Measurements from ENCODE around the gene MYL12B. TPM values are rescaled to one million over a fixed set of nuclear protein-coding genes. Genes with fewer than 3 reads are reported as not detected.

Gene MYL12B
- total and polyA plus RNA-seq, 2 of the 8 experiments (the other 6 are each of a cell fraction or from before 2014, with no cell fraction given): 174 to 188 TPM

- TF ChIP-seq KDM1A (IDR thresholded peaks at IDR 0.05; ENCODE audit: borderline replicate concordance, low read length): no peak
- Histone ChIP-seq H2AFZ (ENCODE audit: low read length) (no peak overlapping the region), H4K8ac (ENCODE audit: extremely low read depth, insufficient read depth, low read length) (no peak overlapping the region), H3K9me3 (ENCODE audit: insufficient read depth in 2 of 2, low read depth in 1 of 2, low read length in 1 of 2) (no peaks in the 10 kb centered on the region; a peak in 1 of 4 replicates), H3K79me2 (ENCODE audit: control insufficient read depth in 1 of 2, insufficient read depth in 2 of 2, low read length in 2 of 2) (no peaks in the 10 kb centered on the region), H2BK20ac (ENCODE audit: low read length) (no peak overlapping the region), H3K27ac (ENCODE audit: low read depth, low read length) (no peak overlapping the region), H3K27me3 (replicated peaks in 1 of 4; ENCODE audit: control insufficient read depth in 3 of 4, extremely low read depth in 1 of 4, insufficient read depth in 3 of 4, low read length in 3 of 4) (no peaks in the 10 kb centered on the region), H2BK5ac (ENCODE audit: low read depth, low read length) (no peak overlapping the region), H2BK120ac (replicated peaks; ENCODE audit: low read depth, low read length) (no peak overlapping the region), H3K79me1 (ENCODE audit: low read depth, low read length) (no peaks in the 10 kb centered on the region), H3K4me2 (ENCODE audit: insufficient read depth in 1 of 2, low read depth in 2 of 2, low read length in 2 of 2) (no peak overlapping the region), H3K56ac (replicated peaks; ENCODE audit: insufficient read length, low read depth, low read length) (no peak overlapping the region), H2BK15ac (ENCODE audit: low read length) (no peak overlapping the region), H3K23ac (ENCODE audit: insufficient read length) (no peak overlapping the region), H3K36me3 (ENCODE audit: control insufficient read depth in 2 of 4, insufficient read depth in 4 of 4, low read length in 3 of 4) (no peaks in the 10 kb centered on the region), H3K4me1 (replicated peaks in 1 of 4; ENCODE audit: control insufficient read depth in 3 of 4, insufficient read depth in 4 of 4, low read length in 3 of 4) (peaks cover 0 to 2% (median 0%) of the 10 kb centered on the region in 4 experiments; a peak in 1 of 7 replicates), H3K18ac (ENCODE audit: extremely low read depth, low read length) (no peak overlapping the region), H2AK5ac (ENCODE audit: low read depth, low read length) (no peak overlapping the region), H3K4ac (replicated peaks; ENCODE audit: insufficient read length, low read depth, low read length) (no peak overlapping the region), H4K91ac (replicated peaks; ENCODE audit: insufficient read length, low read length) (no peak overlapping the region), H4K5ac (ENCODE audit: insufficient read length, low read depth, low read length) (no peak overlapping the region), H3K23me2 (ENCODE audit: low read depth, low read length) (no peaks in the 10 kb centered on the region), H2BK12ac (ENCODE audit: low read depth, low read length) (no peak overlapping the region), H3K9ac (replicated peaks in 1 of 4; ENCODE audit: extremely low read depth in 1 of 4, low read depth in 3 of 4, low read length in 3 of 4) (no peak overlapping the region), H4K20me1 (replicated peaks in 1 of 2; ENCODE audit: control insufficient read depth in 1 of 2, insufficient read depth in 2 of 2, low read length in 2 of 2) (no peaks in the 10 kb centered on the region), H3K14ac (ENCODE audit: insufficient read length) (no peak overlapping the region), H3K4me3 (ENCODE audit: extremely low read depth in 1 of 4, insufficient read depth in 2 of 4, low read depth in 3 of 4, low read length in 4 of 4) (no peak overlapping the region)
- ChIA-PET POLR2A (ENCODE audit: partially characterized antibody) (no interaction called here), CTCF (ENCODE audit: partially characterized antibody) (interaction anchor here (0.6 to 2.0 kb wide), 2 partner anchors 8 to 228 kb away, joined by 5 to 6 read pairs; no protein-coding TSS in a partner anchor)
- DNase-seq (ENCODE audit: low read depth in 1 of 2, low spot score in 2 of 2): no peak
- 84% methylated on average over 6 of the region's 6 CpGs; no CpG with 5 or more reads in 1 of the 2 experiments for WGBS, 2 experiments (ENCODE audit: extremely low coverage in 1 of 2, insufficient coverage in 1 of 2, insufficient read length in 1 of 2, insufficient replicate concordance in 2 of 2, low coverage in 1 of 2, low lambda C conversion rate in 2 of 2, missing lambda C conversion rate in 1 of 2)
- FAIRE-seq: no peak
Measured at GRCh38 chr18:3213300-3214059, 48.5 kb upstream of the MYL12B start.

All from H1 (cell line).